Stimulated activated CD4-positive, alpha-beta T cell treated with anti-CD3 and anti-CD28 coated beads, Interleukin-2, amount 100 ng/mL, for 24 hours (primary cell): ENCODE measurements around the gene LIPF.
"Not testable (repeated sequence)": the region's sequence is repeated elsewhere in the genome, so short reads cannot be mapped to it uniquely, and the experiment has no call there.

Experiments used
- DNase-seq, 2 donors: peaks; one replicate each; pipeline ENCODE4 v3.0.0-alpha.2; 2020

LIPF gene

DNA sequence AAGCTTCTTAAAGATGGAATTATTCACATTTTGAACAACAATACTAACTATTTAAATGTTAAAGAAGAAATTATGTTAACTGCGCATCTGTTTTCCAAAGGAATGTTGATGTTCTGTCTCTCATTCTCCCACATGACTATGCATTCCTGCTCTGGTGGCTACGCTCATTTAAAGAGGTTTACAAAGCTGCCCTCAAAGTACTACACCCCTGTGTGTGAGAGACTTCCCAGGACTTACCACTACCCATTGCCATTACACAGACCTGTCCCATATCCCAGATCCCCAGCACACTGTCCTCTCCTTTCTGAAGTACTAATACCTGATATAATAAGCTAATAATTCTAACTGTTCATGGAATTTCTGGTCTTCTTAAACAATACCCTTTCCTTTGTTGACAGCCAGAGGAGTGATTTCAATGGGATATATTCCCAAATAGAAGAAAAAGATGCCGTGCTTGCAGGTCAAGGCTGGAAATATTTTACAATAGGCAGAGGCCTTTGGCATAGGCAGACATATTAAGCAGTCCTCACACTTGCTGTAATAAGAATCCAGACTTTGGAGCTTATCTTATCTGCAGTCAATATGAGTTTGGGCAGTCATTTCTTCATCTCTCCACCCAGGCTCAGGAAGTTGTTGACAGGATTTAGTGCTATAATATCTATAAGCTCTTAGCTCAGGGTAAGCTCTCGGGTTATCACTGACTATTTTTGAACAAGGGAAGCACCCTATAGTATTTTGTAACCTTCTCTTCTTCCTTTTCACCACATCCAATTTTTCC, 12.2 kb downstream of the LIPF start:
- no peak for DNase-seq

GRCh38 chr10:88680958-88681357, 16.7 kb downstream of the LIPF start:
- no peak for DNase-seq

DNA sequence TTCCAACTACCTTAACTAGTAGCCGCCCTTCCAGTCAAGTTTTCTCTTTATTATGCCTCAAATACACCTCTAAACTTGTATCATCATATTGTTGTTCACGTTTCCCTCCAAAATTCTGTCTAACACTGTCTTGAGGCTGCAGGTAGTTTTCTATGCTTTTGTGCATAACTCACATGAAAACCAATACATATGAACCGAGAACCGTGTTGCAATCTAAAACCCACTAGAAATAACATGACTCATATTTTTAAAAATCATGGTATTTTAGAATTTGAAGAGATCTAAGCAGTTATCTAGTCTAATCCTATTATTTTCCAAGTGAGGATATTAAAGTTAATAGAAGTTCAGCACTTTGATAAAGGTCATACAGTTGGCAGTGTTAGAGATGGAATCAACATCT, 18.2 kb downstream of the LIPF start:
- no peak for DNase-seq

- no peak for DNase-seq
Measured at GRCh38 chr10:88687853-88688467, 23.7 kb downstream of the LIPF start.

DNA sequence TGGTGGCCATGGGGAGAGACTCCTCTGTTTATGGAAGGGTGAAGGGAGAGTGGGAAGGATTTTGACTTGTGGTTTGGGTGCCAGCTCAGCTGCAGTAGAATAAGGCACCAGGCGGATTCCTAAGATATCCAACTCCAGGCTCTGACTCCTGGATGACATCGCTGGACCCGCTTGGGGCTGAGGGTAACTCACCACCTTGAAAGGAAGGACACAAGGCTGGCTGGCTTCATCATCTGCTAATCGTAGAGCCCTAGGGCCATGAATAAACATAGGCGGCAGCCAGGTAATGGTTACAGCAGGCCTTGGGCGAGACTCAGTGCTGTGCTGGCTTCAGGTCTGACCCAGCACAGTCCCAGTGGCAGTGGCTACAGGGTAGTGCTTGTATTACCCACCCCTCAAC, 25.1 kb downstream of the LIPF start:
- no peak for DNase-seq

GRCh38 chr10:88693392-88694020, 29.3 kb downstream of the LIPF start:
- no peak for DNase-seq

GRCh38 chr10:88702848-88703597, 38.8 kb downstream of the LIPF start:
- DNase-seq, result no peak

DNA sequence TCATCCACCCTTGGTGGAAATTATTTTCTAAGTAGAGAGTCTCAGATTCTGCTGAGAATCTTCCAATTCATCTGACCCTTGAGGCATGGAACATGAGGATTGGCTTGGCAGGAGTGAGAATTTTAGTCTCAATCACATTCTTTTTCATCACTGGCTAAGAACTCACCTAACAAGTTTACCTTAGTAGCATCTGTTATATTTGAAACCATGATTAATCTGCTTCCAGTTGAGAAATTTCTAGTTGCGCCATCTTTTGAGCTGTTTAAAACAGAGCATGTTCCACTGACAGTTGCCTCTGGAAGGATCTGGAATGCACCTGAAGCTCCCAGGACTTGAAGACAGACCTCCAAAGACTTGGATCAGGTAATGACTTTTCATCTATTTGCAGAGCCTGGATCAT, 41.7 kb downstream of the LIPF start, which contains the start of gene LIPK:
TSS of gene LIPK (plus strand) at position 292 of the 400 bp plus-strand sequence. CDS start 18,295 bp downstream, outside the sequence.
- DNase-seq, result no peak

- DNase-seq, result peak in 1 of 2 donors; percentile 41
Measured at GRCh38 chr10:88707429-88708155, 43.4 kb downstream of the LIPF start.

GRCh38 chr10:88709361-88709760, 45.1 kb downstream of the LIPF start:
- not testable (repeated sequence) for DNase-seq

DNA sequence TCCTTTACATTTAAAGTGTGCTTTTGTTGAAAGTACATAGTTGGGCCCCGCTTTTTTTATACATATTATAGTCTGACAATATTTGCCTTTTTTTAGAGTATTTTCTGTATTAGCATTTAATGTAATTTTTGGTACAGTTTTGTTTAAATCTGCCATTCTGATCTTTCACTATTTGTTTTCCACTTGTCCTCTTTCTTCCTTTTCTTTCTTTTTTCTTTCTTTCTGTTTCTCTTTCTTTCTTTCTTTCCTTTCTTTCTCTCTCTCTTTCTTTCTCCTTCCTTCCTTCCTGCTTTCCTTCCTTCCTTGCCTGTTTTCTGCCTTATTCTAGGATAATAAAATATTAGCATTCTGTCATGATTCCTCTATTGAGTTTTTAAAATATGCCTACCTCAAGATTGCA, 51.3 kb downstream of the LIPF start:
- DNase-seq, result no peak

DNA sequence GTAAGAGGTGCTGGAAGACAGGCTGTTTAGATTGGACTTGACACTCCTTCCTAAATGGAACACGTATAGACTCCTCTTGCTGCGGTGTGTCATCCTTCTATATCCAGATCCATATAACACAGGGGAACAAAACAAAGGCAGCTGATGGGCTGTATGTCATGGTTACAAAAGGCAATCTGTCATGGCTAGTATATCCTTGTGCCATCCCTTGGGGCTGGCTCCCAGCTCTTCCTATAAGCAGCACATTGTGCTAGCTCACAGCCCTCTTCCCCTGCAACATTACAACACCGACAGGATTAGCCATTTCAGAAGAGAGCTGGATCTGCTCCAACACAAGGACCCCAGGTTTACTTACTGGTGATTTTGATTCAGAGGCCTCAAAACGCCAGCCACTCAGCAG, 57.1 kb downstream of the LIPF start:
- no peak for DNase-seq

DNA sequence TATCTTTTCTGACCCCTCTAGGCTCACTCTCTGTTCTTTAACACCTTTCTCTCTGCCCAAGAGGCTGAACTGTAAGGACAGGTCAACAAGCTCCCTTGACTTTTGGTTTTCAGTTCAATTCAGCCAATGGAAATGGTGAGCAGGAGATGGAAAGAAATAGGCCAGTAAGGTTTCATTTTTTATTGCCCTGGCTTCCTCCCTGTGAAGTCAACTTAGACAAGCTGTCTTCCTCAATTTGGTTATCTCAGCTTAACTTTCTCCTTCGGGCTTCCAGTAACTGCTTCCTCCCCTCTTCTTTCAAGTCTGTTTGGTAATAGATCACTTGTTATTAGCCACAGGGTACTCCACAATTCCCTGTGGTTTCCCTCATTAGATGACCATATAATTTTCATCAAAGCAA, 61.6 kb downstream of the LIPF start:
- no peak for DNase-seq

GRCh38 chr10:88728107-88728763, 64.0 kb downstream of the LIPF start:
- peak; percentile 34 to 67 for DNase-seq
